Cardiac muscle cell (in vitro differentiated cells and primary cell): Measurements from ENCODE around the gene CCNC. TPM values are rescaled to one million over a fixed set of nuclear protein-coding genes. Genes with fewer than 3 reads are reported as not detected.

ENCODE experiments used
- DNase-seq, 2 donors: peaks; one replicate each; pipeline versions ENCODE4 v3.0.0 to v3.0.0-alpha.2; 2010 to 2017; ENCODE audit warnings: low read depth in 1 of 2, low spot score in 1 of 2
- H3K27ac ChIP-seq: fragments of 200-600 bp; sonication (generic); 2 replicates; pipeline ENCODE4 v1.5.1; 2016
- H3K27me3 ChIP-seq: fragments of 200-600 bp; sonication (generic); 2 replicates; pipeline ENCODE4 v1.6.0; 2016; ENCODE audit warnings: control low read depth
- H3K36me3 ChIP-seq: fragments of 200-600 bp; sonication (generic); 2 replicates; pipeline ENCODE4 v1.5.1; 2016; ENCODE audit warnings: control low read depth
- H3K4me1 ChIP-seq: fragments of 200-600 bp; sonication (generic); 2 replicates; pipeline ENCODE4 v1.8.1; 2017; ENCODE audit warnings: low read depth, mild to moderate bottlenecking, mixed run types
- H3K4me3 ChIP-seq: fragments of 200-600 bp; sonication (generic); 2 replicates; pipeline ENCODE4 v1.5.1; 2016; ENCODE audit warnings: mild to moderate bottlenecking
- H3K9me3 ChIP-seq: fragments of 200-600 bp; sonication (generic); 2 replicates; pipeline ENCODE4 v1.5.1; 2017; ENCODE audit warnings: low read depth, mild to moderate bottlenecking, control low read depth
- CTCF ChIP-seq: IDR thresholded peaks from 2 replicates; pipeline ENCODE4 v1.5.1; 2012; ENCODE audit warnings: low read depth, mild to moderate bottlenecking, low read length
- polyA plus RNA-seq: library from polyadenylated mRNA; unstranded; fragments of >200 nt; fragmentation: Nextera tagmentation; extraction: Ambion mirVana; gene quantifications from 2 replicates; pipeline ENCODE4 v1.2.1, GENCODE V29; 2016
- total RNA-seq: library from RNA; depleted of rRNA; stranded (reverse); fragments of >200 nt; gene quantifications from 2 replicates; pipeline ENCODE4 v1.2.3, GENCODE V29; 2016

The CCNC gene
- total and polyA plus RNA-seq, 2 experiments from 2014 or later: 39.7 to 68.1 TPM

- H3K4me1 ChIP-seq: peaks cover 6% of the 10 kb centered on the region
- H3K4me3 ChIP-seq: no peak overlapping the region
- H3K27me3 ChIP-seq: peaks cover 100% of the 10 kb centered on the region
- H3K36me3 ChIP-seq: no peaks in the 10 kb centered on the region
- no peaks in the 10 kb centered on the region for H3K9me3 ChIP-seq
- no peak for DNase-seq
- no peak overlapping the region for H3K27ac ChIP-seq
- no peak for TF ChIP-seq CTCF
Observed at GRCh38 chr6:99591673-99592364, 23.4 kb upstream of the CCNC start.

- Histone ChIP-seq H3K4me1 (peaks cover 6% of the 10 kb centered on the region), H3K36me3 (no peaks in the 10 kb centered on the region), H3K27ac (no peak overlapping the region), H3K4me3 (no peak overlapping the region), H3K9me3 (no peaks in the 10 kb centered on the region), H3K27me3 (peaks cover 100% of the 10 kb centered on the region)
- DNase-seq: no peak
- TF ChIP-seq CTCF: no peak
Observed at GRCh38 chr6:99590728-99591672, 22.5 kb upstream of the CCNC start.

- H3K4me1 ChIP-seq: peaks cover 6% of the 10 kb centered on the region
- peak overlapping the region; percentile 36 for H3K4me3 ChIP-seq
- no peaks in the 10 kb centered on the region for H3K9me3 ChIP-seq
- TF ChIP-seq CTCF: no peak
- H3K27ac ChIP-seq: no peak overlapping the region
- H3K36me3 ChIP-seq: no peaks in the 10 kb centered on the region
- no peak for DNase-seq
- peaks cover 100% of the 10 kb centered on the region for H3K27me3 ChIP-seq
Observed at GRCh38 chr6:99589907-99590493, 21.5 kb upstream of the CCNC start.

- Histone ChIP-seq H3K36me3 (no peaks in the 10 kb centered on the region), H3K4me3 (peak overlapping the region; percentile 36), H3K9me3 (no peaks in the 10 kb centered on the region), H3K27me3 (peaks cover 100% of the 10 kb centered on the region), H3K4me1 (peaks cover 6% of the 10 kb centered on the region), H3K27ac (no peak overlapping the region)
- no peak for TF ChIP-seq CTCF
- DNase-seq: no peak
Observed at GRCh38 chr6:99589290-99589672, 20.8 kb upstream of the CCNC start.

GRCh38 chr6:99588618-99589289 is 20.3 kb upstream of the CCNC start:
- peak; percentile 69 to 83 for DNase-seq
- Histone ChIP-seq H3K4me3 (peak overlapping the region; percentile 36), H3K9me3 (no peaks in the 10 kb centered on the region), H3K27me3 (peaks cover 100% of the 10 kb centered on the region), H3K27ac (no peak overlapping the region), H3K4me1 (peaks cover 6% of the 10 kb centered on the region), H3K36me3 (no peaks in the 10 kb centered on the region)
- peak; percentile 46 for TF ChIP-seq CTCF
